ENCODE results near the gene IER2. TPM values are rescaled to one million over a fixed set of nuclear protein-coding genes. Genes with fewer than 3 reads are reported as not detected.

The IER2 gene
- total and polyA plus RNA-seq, 9 of the 15 experiments (the other 6 are each of a cell fraction or from before 2014, with no cell fraction given), result 4.5 to 205 (median 23.7) TPM

DNA sequence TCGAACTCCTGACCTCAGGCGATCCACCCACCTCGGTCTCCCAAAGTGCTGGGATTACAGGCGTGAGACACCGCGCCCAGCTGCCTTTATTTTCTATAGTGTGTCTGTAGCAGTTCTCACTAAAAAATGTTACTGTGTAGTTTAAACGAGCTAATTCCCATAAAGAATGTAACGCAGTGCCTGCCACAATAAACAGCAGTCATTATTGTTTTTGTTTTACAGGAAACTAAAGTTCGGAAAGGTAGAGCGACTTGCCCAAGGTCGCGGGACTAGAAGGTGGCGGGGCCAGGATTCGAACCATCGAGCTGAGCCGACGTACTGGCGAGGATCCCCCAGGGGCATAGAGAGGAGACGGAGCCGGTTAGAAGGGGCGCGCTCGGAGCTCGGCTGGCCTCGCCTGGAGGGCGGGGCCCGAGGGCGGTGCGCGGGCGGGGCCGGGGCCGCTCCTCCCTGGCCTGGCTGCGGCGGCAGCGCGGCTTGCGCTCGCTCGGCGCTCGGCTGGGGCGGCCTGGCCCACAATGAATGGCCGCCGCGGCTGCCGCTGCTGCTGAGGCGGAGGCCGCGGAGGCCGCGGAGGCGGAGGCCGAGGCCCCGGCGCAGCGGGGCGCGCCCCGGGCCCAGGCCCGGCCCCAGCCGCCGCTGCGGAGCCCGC is 32.3 kb upstream of the IER2 start, which contains the start of gene NACC1 (continued):
- TF ChIP-seq MNT (conservative IDR thresholded peaks at IDR 0.05) (peak; percentile 31 to 70; a peak in 3 of 4 replicates), SIN3B (IDR thresholded peaks at IDR 0.05; ENCODE audit: low read depth) (peak; percentile 37; the same call in 1 of the 2 replicates), OTX1 (CRISPR knock-in tag; IDR thresholded peaks at IDR 0.05) (no peak), CXXC5 (CRISPR knock-in tag; IDR thresholded peaks at IDR 0.05) (peak; percentile 85), RNF2 (IDR thresholded peaks at IDR 0.05) (no peak), SMARCA5 (IDR thresholded peaks at IDR 0.05) (no peak; the same call in 1 of the 2 replicates), CBX1 (IDR thresholded peaks at IDR 0.05; ENCODE audit: low read depth) (peak; percentile 52; the same call in 1 of the 2 replicates), ILK (tag; IDR thresholded peaks at IDR 0.05; ENCODE audit: borderline replicate concordance, low read depth) (no peak), BCOR (IDR thresholded peaks at IDR 0.05) (peak; percentile 89), ZNF311 (CRISPR knock-in tag; IDR thresholded peaks at IDR 0.05) (no peak), TCF7 (IDR thresholded peaks at IDR 0.05; ENCODE audit: borderline replicate concordance) (0 out of 2 replicates have a peak, but pooled peaks have one; percentile 64), MAZ (CRISPR knock-in tag; conservative IDR thresholded peaks at IDR 0.05 in 1 of 2, IDR thresholded peaks at IDR 0.05 in 1 of 2) (peak; percentile 75 to 92), BHLHE40 (IDR thresholded peaks at IDR 0.05; ENCODE audit: low read length) (peak; percentile 28; the same call in 1 of the 2 replicates), JUNB (CRISPR knock-in tag; conservative IDR thresholded peaks at IDR 0.05) (no peak), RCOR1 (IDR thresholded peaks at IDR 0.05; ENCODE audit: borderline replicate concordance in 1 of 2, low read depth in 2 of 2, low read length in 2 of 2) (peak in 1 of 2 experiments; percentile 79; a peak in 2 of 4 replicates), GTF2F1 (IDR thresholded peaks at IDR 0.05; ENCODE audit: low read depth, low read length) (no peak), NR2C1 (IDR thresholded peaks at IDR 0.05) (no peak), NR2C1 (tag; IDR thresholded peaks at IDR 0.05) (no peak), TAF1 (IDR thresholded peaks at IDR 0.05; ENCODE audit: control insufficient read depth, extremely low read depth, insufficient read depth, low read length, severe bottlenecking) (peak; percentile 95), ARID2 (IDR thresholded peaks at IDR 0.05) (no peak), MED1 (CRISPR knock-in tag; IDR thresholded peaks at IDR 0.05; ENCODE audit: borderline replicate concordance) (no peak), FOXK2 (conservative IDR thresholded peaks at IDR 0.05 in 1 of 2, IDR thresholded peaks at IDR 0.05 in 1 of 2; ENCODE audit: low read depth in 2 of 2) (no peak)
- TF ChIP-seq, protein P1, sequence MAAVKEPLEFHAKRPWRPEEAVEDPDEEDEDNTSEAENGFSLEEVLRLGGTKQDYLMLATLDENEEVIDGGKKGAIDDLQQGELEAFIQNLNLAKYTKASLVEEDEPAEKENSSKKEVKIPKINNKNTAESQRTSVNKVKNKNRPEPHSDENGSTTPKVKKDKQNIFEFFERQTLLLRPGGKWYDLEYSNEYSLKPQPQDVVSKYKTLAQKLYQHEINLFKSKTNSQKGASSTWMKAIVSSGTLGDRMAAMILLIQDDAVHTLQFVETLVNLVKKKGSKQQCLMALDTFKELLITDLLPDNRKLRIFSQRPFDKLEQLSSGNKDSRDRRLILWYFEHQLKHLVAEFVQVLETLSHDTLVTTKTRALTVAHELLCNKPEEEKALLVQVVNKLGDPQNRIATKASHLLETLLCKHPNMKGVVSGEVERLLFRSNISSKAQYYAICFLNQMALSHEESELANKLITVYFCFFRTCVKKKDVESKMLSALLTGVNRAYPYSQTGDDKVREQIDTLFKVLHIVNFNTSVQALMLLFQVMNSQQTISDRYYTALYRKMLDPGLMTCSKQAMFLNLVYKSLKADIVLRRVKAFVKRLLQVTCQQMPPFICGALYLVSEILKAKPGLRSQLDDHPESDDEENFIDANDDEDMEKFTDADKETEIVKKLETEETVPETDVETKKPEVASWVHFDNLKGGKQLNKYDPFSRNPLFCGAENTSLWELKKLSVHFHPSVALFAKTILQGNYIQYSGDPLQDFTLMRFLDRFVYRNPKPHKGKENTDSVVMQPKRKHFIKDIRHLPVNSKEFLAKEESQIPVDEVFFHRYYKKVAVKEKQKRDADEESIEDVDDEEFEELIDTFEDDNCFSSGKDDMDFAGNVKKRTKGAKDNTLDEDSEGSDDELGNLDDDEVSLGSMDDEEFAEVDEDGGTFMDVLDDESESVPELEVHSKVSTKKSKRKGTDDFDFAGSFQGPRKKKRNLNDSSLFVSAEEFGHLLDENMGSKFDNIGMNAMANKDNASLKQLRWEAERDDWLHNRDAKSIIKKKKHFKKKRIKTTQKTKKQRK (IDR thresholded peaks at IDR 0.05; ENCODE audit: borderline replicate concordance, low read depth, low read length), result no peak
